GM12874 (cell line): Measurements from ENCODE around the gene SLC18A3.

Experiments used
- TF ChIP-seq, protein P1 (sequence below): IDR thresholded peaks from 2 replicates; pipeline ENCODE4 v1.5.1; 2011; ENCODE audit warnings: low read depth, mild to moderate bottlenecking, control low read depth, low read length, moderate library complexity; ENCODE audit not compliant: insufficient read depth

The SLC18A3 gene

DNA sequence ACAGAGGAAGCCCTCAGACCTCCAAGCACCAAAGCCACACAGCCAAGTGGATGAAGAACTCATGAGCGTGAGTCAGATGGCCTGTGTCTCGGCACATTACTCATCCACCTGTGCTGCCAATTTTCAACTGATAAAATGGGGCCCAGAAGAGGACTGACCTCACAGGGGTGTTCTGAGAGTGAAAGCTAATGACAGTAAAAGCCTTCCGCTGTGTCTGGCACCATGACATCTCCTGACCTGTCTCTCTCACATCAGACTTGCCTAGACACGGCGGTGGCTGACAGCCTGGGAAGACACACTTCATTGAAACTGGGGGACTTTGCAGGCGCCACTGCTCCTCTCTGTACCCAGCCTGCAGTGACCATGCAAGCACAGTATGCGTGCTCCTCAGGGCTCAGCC, 8.3 kb upstream of the SLC18A3 start:
- TF ChIP-seq, protein P1, sequence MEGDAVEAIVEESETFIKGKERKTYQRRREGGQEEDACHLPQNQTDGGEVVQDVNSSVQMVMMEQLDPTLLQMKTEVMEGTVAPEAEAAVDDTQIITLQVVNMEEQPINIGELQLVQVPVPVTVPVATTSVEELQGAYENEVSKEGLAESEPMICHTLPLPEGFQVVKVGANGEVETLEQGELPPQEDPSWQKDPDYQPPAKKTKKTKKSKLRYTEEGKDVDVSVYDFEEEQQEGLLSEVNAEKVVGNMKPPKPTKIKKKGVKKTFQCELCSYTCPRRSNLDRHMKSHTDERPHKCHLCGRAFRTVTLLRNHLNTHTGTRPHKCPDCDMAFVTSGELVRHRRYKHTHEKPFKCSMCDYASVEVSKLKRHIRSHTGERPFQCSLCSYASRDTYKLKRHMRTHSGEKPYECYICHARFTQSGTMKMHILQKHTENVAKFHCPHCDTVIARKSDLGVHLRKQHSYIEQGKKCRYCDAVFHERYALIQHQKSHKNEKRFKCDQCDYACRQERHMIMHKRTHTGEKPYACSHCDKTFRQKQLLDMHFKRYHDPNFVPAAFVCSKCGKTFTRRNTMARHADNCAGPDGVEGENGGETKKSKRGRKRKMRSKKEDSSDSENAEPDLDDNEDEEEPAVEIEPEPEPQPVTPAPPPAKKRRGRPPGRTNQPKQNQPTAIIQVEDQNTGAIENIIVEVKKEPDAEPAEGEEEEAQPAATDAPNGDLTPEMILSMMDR, result no peak

DNA sequence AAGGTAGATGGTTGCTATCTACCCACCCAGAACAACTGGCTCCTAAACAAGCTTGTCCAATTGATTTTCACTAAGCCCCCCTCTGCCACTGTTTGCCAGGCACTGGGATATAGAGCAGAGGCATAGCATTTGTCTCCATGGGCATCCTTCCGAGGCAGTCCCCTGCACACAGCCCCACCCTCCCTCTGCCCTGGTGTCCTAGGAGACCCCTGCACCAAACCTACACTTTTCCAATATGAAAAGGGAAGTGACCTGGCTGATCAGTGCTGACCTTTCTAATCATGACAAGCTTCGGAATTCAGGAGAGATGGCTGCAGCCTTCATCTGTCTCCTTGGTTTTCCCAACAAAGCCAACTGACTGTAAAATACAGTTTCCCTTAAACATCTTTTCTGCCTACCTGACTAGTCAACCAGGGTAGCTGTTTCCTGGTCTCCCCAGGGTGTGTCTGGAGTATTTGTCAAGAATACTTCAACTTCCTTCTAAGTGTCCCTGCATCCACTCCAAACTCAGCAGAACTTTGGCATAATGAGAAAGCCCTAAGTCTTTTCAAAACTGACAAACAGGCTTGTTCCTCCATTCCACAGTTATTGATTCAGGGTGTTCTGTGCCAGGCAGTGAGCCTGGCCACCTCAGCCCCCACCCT, 7.6 kb upstream of the SLC18A3 start:
- TF ChIP-seq, protein P1, result no peak

GRCh38 chr10:49605216-49605938, 4.7 kb upstream of the SLC18A3 start:
- TF ChIP-seq, protein P1, result no peak

DNA sequence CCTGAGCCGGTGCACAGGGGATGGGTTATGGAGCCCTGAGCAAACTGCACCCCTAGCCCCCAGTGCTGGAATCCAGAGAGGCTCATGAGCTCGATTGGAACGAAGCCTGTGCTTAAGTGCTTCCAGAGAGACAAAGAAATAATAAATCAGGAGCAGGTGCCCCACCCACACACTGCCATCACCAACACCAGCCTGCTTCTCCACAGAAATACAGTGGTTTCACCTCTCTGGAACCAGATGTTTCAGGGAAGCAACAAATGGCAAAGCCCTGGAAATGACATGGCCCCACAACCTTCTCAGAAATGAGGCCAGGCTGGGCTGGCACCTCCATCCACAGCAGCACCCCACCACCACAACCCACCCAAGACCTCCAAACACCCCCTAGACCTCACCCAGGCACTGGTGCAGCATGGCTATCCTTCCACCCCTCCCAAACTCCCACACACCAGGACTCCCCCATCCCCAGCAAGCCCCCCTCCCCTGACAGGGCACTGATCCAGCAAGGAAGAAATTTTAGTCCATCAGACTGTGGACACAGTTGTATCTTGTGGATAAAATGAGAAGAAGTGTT, 4.1 kb upstream of the SLC18A3 start:
- TF ChIP-seq, protein P1, result no peak

DNA sequence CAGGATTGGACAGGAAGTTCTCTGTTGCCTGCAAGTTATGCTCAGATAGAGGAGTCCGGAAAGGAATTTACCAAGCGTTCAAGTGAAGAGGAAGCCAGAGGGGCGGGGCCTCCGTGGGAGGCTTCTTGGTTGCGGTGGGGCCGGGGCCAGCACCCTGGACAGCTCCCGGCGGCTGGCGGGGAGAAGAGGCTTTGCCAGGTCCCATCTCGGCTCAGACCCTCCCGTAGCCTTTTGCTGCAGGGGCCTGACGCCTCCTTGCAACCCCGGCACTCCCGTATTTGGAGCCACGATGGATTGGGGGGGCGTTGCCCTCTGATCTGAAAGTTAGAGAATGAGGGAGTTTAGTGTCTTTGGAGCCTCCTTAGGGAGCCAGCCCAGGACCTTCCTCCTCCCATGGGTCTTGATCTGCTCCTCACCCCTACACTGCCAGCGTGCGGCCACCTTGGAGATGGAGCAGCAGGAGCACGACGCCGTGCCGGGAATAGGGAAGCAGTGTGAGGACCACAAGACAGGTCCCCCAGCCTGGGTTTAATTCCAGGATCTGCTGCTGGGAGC, 3.1 kb upstream of the SLC18A3 start:
- TF ChIP-seq, protein P1, result no peak

DNA sequence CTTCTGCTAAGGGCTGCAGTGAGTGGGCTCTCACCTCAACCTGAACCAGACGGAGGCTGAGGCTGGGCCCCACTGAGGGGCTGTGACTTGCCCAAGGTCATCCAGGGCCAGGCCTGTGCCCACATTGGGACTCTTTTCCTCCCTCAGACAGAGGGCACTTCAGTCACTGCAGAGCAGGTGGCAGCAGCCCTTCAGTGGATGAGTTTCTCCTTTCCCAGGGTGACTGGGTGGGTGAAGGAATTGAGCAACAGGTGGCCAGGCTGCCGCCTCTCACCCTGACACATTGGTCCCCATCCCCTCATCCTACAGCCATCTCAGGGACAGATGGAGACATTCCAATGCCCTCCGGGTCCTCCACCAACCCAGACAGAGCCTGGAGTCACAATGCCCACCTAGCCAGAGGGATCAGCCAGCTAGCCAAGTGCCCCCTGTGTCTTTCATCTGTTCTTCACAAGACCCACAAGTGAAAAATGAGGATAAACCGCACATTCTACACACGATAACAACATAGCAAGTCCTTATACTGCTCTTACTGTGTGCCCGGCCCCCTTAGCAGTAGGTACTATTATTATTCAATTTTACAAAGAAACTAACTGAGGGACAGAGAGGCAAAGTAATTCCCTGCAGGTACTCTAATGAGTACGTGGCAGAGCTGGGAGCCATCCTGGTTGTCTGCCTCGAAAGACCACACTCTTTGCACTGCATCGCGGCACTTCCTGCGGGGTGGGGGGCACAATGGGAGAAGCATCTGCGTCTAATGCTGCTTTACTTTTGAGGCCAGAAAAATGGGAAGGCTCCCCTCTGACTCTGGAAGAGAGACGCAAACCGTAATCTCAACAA, 1.7 kb upstream of the SLC18A3 start:
- TF ChIP-seq, protein P1, result no peak

DNA sequence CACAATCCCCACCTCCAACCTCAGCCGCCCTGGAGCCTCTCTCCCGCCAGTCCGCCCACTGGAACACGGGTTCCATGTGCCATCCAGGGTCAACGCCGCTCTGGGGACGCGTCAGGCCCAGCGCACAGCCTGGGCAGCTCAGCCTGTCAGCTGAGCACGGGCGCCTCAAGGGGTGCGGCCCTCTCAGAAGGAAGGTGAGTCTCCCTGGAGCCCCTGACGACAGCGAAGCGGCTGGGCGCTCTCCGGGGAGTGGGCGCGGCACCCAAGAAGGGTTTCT, 1.2 kb upstream of the SLC18A3 start:
- TF ChIP-seq, protein P1, result no peak
